Prostate gland (tissue), 2 donors: ENCODE data around the gene SPNS3. TPM values are rescaled to one million over a fixed set of nuclear protein-coding genes. Genes with fewer than 3 reads are reported as not detected.

ENCODE experiments used
- DNase-seq: peaks from one replicate; pipeline ENCODE4 v3.0.0-alpha.2; 2019; ENCODE audit warnings: low spot score
- H3K27ac ChIP-seq, 2 donors: fragments of 200-600 bp; sonication (generic); 2 replicates each; pipeline ENCODE4 v1.5.1; 2017 to 2019
- H3K27me3 ChIP-seq: fragments of 200-600 bp; sonication (generic); replicated peaks from 2 replicates; pipeline ENCODE4 v1.5.1; 2019; ENCODE audit not compliant: insufficient read depth
- H3K36me3 ChIP-seq, 2 donors: fragments of 200-600 bp; sonication (generic); 1 replicate in 1 of 2; 2 replicates in 1 of 2; pipeline versions ENCODE4 v1.5.1 to v1.8.1; 2017 to 2019
- H3K4me1 ChIP-seq: fragments of 200-600 bp; sonication (generic); replicated peaks from 2 replicates; pipeline ENCODE4 v1.5.1; 2019
- H3K4me3 ChIP-seq, 2 donors: fragments of 200-600 bp; sonication (generic); 2 replicates each; pipeline ENCODE4 v1.5.1; 2017 to 2019
- H3K9me3 ChIP-seq: fragments of 200-600 bp; sonication (generic); 2 replicates; pipeline ENCODE4 v1.5.1; 2017
- CTCF ChIP-seq, 4 experiments: fragments of 200-600 bp in 2 of 4; fragments of 450-650 bp in 2 of 4; sonication (generic) in 2 of 4; IDR thresholded peaks; 1 replicate in 3 of 4; 2 replicates in 1 of 4; pipeline ENCODE4 v1.5.1; 2016 to 2019; ENCODE audit warnings: antibody characterized with exemption in 4 of 4, mild to moderate bottlenecking in 2 of 4, moderate library complexity in 2 of 4
- POLR2A ChIP-seq: fragments of 450-650 bp; IDR thresholded peaks from one replicate; pipeline ENCODE4 v1.6.1; 2016; ENCODE audit warnings: antibody characterized with exemption, mild to moderate bottlenecking
- POLR2AphosphoS5 ChIP-seq: sonication (generic); formaldehyde crosslinking; IDR thresholded peaks from one replicate; pipeline ENCODE4 v1.6.1; 2017; ENCODE audit warnings: antibody characterized with exemption
- WGBS: methylation state at CpG from one replicate; pipeline ENCODE4 v1.1.5; 2018; 5-methylcytosine and 5-hydroxymethylcytosine counted together
- intact Hi-C: fragments of 100-400 bp; cut with DNase I; formaldehyde crosslinking; loops from one replicate; pipeline ENCODE4 v1.14.2; 2022
- total RNA-seq, 2 donors: library from RNA; depleted of rRNA; stranded (reverse); fragments of >200 nt; gene quantifications; one replicate each; pipeline ENCODE4 v1.1.0, GENCODE V29; 2016

Gene SPNS3
- total RNA-seq, 2 donors from 2014 or later: 0.50 TPM; not detected in 1

GRCh38 chr17:4438162-4438944, 4.6 kb downstream of the SPNS3 start:
- no peaks in the 10 kb centered on the region for H3K4me1 ChIP-seq
- H3K27ac ChIP-seq: no peak overlapping the region
- WGBS: 74% methylated on average over 17 of the region's 17 CpGs
- TF ChIP-seq CTCF (IDR thresholded peaks at IDR 0.05) (no peak), POLR2AphosphoS5 (no peak), POLR2A (no peak)
- H3K36me3 ChIP-seq: no peaks in the 10 kb centered on the region
- no peaks in the 10 kb centered on the region for H3K9me3 ChIP-seq
- no peaks in the 10 kb centered on the region for H3K27me3 ChIP-seq
- intact Hi-C loops: no loop called here
- no peak overlapping the region for H3K4me3 ChIP-seq
- DNase-seq: no peak

- no peaks in the 10 kb centered on the region for H3K36me3 ChIP-seq
- H3K27me3 ChIP-seq: no peaks in the 10 kb centered on the region
- no peak for DNase-seq
- 91% methylated on average over 8 of the region's 8 CpGs for WGBS
- no peak for TF ChIP-seq POLR2AphosphoS5
- TF ChIP-seq POLR2A: no peak
- no peak for TF ChIP-seq CTCF (IDR thresholded peaks at IDR 0.05)
- H3K4me3 ChIP-seq: no peak overlapping the region
- no peaks in the 10 kb centered on the region for H3K4me1 ChIP-seq
- H3K27ac ChIP-seq: no peak overlapping the region
- H3K9me3 ChIP-seq: no peaks in the 10 kb centered on the region
- intact Hi-C loops: no loop called here
Measured at GRCh38 chr17:4440021-4440420, 6.3 kb downstream of the SPNS3 start.

- no peak for DNase-seq
- WGBS: 45% methylated on average over 16 of the region's 16 CpGs
- no peaks in the 10 kb centered on the region for H3K9me3 ChIP-seq
- intact Hi-C loops: no loop called here
- no peak overlapping the region for H3K27ac ChIP-seq
- no peaks in the 10 kb centered on the region for H3K27me3 ChIP-seq
- H3K36me3 ChIP-seq: no peaks in the 10 kb centered on the region
- no peaks in the 10 kb centered on the region for H3K4me1 ChIP-seq
- no peak for TF ChIP-seq CTCF (IDR thresholded peaks at IDR 0.05)
- TF ChIP-seq POLR2A: no peak
- TF ChIP-seq POLR2AphosphoS5: no peak
- H3K4me3 ChIP-seq: no peak overlapping the region
Measured at GRCh38 chr17:4440690-4441686, 7.2 kb downstream of the SPNS3 start.

- no peak overlapping the region for H3K27ac ChIP-seq
- TF ChIP-seq POLR2AphosphoS5 (no peak), POLR2A (no peak), CTCF (IDR thresholded peaks at IDR 0.05) (no peak)
- intact Hi-C loops: no loop called here
- H3K4me3 ChIP-seq: no peak overlapping the region
- no peaks in the 10 kb centered on the region for H3K4me1 ChIP-seq
- no peak for DNase-seq
- no peaks in the 10 kb centered on the region for H3K36me3 ChIP-seq
- H3K9me3 ChIP-seq: no peaks in the 10 kb centered on the region
- 74% methylated on average over 3 of the region's 3 CpGs for WGBS
- H3K27me3 ChIP-seq: no peaks in the 10 kb centered on the region
Measured at GRCh38 chr17:4442582-4442981, 8.8 kb downstream of the SPNS3 start.
